ENCODE data around the gene FAM171A1. TPM values are rescaled to one million over a fixed set of nuclear protein-coding genes. Genes with fewer than 3 reads are reported as not detected.

The FAM171A1 gene
- total RNA-seq, 1 experiment from 2014 or later, result 44.1 TPM

DNA sequence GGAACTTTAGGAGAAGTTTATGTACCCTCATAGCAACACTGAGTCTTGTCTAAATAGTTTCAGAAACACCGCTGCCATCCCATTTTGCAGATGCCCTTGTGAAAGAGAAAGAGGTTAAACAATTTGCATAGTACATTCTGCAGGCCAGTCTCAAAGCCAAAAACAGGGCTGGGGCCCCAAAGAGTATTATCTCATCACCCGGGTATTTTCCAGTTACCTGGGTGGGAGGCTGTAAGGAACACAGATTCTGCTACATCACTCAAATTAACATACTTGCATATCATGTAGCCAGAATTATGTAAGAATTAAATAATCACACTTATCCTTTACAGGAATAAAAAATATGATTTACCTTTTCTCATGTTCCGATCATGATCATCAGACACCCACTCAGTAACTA lies 3.1 kb upstream of the FAM171A1 start:
- no peak for DNase-seq (ENCODE audit: low spot score)

- DNase-seq (ENCODE audit: low spot score), result no peak
Measured at GRCh38 chr10:15373199-15373598, 2.1 kb upstream of the FAM171A1 start.

- DNase-seq (ENCODE audit: low spot score), result no peak
Measured at GRCh38 chr10:15370212-15370855, 755 bp downstream of the FAM171A1 start.

GRCh38 chr10:15369256-15370211 lies 1.6 kb downstream of the FAM171A1 start:
- no peak for DNase-seq (ENCODE audit: low spot score)

DNA sequence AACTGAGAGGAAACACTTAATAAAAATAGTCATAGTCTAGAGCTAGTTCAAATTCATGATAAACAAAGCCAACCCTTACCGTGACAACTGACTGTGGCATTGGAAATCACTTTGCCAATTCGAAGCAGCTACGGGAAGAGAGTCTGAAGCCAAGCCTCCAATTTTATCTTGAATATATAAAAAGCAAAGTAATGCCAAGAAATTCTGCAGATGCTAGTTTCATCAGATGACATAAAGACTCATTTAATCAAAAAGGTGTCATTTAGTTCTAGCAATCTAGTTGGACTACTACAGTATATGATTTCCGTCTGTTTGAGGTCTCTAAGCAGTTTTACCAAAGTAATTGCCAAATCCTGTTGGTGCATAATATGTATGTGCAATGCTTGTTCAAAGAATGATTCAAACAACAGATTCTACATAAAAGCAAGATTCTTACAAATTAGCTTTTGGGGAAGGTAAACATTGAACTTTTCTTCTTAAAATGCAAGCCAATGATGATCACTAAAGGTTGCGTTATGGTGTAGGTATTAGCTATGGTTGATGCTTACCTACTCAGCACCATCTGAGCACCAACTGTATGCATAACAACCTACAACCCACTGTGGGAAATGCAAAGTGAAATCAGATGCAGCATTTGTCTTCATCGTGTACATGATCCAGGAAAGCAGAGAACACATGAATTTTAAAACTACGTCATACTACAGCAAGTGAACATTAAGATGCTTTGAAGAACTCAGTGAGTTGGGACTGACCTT lies 2.8 kb downstream of the FAM171A1 start:
- DNase-seq (ENCODE audit: low spot score), result no peak

DNA sequence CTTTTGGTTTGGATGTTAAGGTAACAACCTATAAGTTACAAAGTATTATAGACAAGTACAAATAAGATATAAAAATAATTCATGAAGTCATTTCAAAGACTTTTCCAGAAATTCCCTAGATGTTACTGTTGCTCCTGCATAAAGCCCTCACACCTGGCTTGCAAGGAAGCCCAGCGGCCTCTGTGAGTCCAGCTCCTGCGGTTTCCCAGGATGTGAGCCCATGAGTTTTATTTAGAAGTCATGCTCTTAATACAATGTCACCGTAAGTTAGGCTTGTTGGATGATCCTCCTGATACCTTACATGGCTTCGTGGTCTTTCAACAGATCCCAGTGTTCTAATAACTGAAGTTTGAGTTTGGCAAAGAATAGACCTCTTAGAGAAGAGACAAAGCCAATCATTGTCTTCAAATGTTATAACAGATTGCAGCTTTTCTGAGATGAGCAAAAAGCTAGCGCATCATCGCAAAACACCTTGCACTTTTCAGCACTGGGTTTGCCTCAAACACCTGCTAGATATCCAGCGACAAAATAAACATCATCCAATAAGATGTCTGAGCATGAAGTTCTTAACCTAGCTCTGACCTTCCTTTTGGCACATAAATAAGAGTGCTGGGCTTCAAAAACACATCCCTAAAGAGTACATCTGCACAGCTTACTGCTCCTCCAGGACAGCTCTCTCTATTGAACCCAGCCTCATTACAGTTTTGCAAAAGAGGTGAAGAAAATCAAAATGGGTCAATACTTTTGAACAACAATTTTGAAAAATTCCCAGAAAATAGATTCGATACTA lies 3.6 kb downstream of the FAM171A1 start:
- DNase-seq (ENCODE audit: low spot score), result no peak

DNA sequence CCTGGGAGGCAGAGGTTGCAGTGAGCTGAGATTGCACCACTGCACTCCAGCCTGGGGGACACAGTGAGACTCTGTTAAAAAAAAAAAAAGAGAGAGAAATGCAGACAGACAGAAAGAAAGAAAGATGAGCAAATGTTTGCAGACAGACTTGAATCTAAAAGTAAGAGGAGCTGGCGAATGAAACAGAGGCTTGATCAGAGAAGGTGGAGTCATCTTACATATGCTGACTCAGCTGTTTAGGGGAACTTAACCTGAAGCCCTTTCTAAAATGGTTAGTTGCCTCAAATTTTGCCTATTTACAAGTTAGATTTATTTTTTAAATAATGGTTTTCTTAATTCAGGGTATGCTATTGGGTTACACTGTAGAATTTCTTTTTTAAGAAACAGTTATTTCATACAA lies 5.4 kb downstream of the FAM171A1 start:
- DNase-seq (ENCODE audit: low spot score), result no peak

DNA sequence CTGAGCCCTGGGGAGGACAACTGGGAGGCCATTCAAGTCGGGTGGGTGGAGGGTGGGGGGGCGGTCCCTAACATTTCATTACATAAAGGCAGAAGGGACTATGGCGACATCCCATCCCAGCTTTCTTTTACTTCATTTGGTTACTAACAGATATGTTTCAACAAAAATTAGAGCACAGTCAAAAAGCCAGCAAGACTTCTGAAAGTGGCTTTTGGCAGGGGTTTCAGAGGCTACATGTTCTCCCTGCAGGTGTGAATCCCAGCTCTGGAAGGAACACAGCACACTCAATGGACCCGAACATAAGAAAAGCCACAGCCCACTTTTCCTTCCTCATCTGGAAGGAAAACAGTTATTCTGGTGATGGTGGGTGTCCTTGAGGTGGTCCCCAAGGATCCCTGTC lies 7.1 kb downstream of the FAM171A1 start:
- no peak for DNase-seq (ENCODE audit: low spot score)

GRCh38 chr10:15363031-15363430 lies 8.1 kb downstream of the FAM171A1 start:
- peak; percentile 66 for DNase-seq (ENCODE audit: low spot score)

GRCh38 chr10:15361131-15361530 lies 10.0 kb downstream of the FAM171A1 start:
- DNase-seq (ENCODE audit: low spot score), result no peak

DNA sequence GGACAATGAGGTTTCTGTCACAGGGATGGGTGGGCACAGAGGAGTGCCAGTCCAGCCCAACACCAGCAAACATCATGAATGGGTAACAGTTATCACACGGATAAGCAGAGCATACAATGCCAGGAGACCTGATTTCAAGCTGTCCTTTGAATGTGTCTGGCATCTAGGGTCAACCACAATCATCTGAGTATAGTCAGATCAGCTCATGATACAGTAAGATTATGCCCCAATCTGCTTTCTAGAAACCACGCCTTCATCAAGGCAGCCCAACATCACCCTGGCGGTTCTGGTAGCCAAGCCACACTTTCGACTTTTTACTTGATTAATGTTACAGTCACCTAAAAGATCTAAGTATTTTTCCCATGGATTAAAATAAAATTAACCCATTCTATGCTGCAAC lies 10.5 kb downstream of the FAM171A1 start:
- DNase-seq (ENCODE audit: low spot score), result no peak

DNA sequence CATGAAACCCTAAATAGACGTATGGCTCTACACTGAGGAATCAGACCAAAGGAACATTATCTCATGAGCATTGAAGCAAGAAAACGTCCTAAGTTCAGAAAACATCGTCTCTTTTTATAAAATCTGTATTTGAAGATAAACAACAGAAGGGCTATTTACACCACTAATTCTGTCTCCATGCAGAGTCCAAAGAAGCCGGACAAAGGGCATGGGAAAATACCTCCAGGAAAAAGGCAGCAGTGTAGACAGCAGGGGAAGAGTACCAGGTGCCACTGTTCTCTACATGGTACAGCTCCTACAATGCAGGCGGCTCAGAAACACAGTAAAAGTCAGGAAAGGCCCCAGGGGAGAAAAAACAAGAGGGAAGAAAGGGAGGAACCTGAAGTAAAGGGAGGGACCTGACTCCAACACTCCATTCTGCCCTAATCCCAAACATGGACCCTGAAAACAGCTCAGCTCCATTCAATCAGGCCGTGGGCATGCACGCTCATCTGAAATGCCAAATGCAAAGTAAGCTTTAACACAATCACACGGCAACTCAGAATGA lies 17.5 kb downstream of the FAM171A1 start:
- no peak for DNase-seq (ENCODE audit: low spot score)

DNA sequence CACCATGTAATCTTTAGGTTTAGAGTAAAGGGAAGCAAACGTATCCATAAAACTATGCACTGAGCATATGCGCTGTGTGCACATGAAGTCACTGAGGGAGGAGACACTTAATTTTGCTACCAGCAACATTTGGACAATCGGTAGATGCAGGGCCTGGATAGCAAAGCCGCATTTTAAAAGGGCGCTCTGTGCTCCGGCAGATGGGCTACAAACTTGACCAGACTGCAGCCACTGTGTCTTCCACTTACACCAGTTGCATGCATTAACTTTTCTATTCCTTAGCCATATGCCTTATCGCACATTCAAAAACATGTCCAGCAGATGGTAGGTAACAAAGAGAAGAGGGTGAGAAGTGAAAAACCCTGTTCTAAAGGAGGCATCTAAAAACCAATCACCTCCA lies 18.3 kb downstream of the FAM171A1 start:
- no peak for DNase-seq (ENCODE audit: low spot score)

DNA sequence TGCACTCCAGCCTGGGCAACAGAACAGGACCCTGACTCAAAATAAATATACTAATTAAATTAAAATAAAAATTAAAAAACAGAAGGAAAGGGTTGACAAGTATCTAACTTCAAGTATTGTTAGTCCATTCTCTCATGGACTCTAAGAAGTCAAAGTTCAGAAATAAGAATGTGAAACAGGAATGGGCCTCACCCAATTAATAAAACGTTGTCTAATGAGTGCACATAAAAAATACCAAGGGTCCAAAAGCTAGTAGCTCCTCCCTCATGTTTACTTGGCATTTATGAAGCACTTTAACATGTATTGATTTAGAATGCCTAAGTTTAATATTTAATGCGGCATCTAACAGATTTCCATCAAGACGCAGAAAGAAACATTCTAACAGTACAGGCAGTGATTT lies 18.9 kb downstream of the FAM171A1 start:
- no peak for DNase-seq (ENCODE audit: low spot score)

DNA sequence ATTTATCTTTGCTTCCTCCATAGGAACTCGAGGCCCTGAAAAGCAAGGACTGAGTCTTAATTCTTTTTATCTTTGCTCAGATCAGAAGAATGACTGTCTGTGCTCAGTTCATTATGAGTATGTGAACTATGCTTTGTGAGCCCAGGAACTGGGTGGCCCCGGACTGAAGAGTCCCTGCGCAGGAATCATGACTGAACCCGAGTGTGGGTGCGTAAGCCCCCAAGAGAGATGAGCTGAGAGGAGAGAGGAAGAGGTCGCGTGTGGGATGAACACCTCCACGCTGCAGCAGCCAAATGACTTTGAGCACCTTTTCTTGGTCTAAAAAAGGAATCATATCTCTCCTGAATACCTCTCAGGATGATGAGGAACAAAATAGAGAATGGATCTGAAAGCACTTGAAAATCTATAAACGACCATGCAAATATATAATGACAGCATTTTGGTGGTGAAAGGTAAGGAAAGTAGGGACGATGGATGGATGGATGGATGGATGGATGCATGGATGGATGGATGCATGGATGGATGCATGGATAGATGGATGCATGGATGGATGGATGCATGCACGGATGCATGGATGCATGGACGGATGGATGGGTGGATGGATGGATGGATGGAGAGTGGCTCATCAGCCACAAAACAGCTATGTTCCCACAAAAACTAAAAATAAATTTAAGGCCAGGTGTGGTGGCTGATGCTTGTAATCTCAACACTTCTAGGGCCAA lies 19.8 kb downstream of the FAM171A1 start:
- no peak for DNase-seq (ENCODE audit: low spot score)

GRCh38 chr10:15349112-15349511 lies 22.0 kb downstream of the FAM171A1 start:
- no peak for DNase-seq (ENCODE audit: low spot score)

GRCh38 chr10:15348579-15348978 lies 22.5 kb downstream of the FAM171A1 start:
- no peak for DNase-seq (ENCODE audit: low spot score)

GRCh38 chr10:15347150-15347549 lies 23.9 kb downstream of the FAM171A1 start:
- DNase-seq (ENCODE audit: low spot score), result no peak

GRCh38 chr10:15346440-15347141 lies 24.5 kb downstream of the FAM171A1 start:
- no peak for DNase-seq (ENCODE audit: low spot score)

GRCh38 chr10:15345450-15345849 lies 25.6 kb downstream of the FAM171A1 start:
- DNase-seq (ENCODE audit: low spot score), result no peak
